Upper lobe of left lung (tissue), 6 donors: ENCODE results near the gene ZCWPW1. TPM values are rescaled to one million over a fixed set of nuclear protein-coding genes. Genes with fewer than 3 reads are reported as not detected.
A peak's percentile ranks its signal among the peaks of the same experiment; 100 is the strongest.

ENCODE experiments used
- ATAC-seq, 2 donors: fragments of 200-7000 bp; cut with Tn5 transposase; one replicate each; pipeline ENCODE4 v1.9.1; 2022; ENCODE audit warnings: mild to moderate bottlenecking in 2 of 2, moderate library complexity in 2 of 2; ENCODE audit not compliant: low FRiP score in 2 of 2
- DNase-seq, 2 donors: peaks; one replicate each; pipeline ENCODE4 v3.0.0-alpha.2; 2019 to 2020
- H3K27ac ChIP-seq, 4 donors: fragments of 200-600 bp; sonication (generic); one replicate each; pipeline ENCODE4 v1.5.1; 2016 to 2019
- H3K27me3 ChIP-seq, 4 donors: fragments of 200-600 bp; sonication (generic); one replicate each; pipeline ENCODE4 v1.5.1; 2017 to 2019
- H3K36me3 ChIP-seq, 4 donors: fragments of 200-600 bp; sonication (generic); one replicate each; pipeline ENCODE4 v1.5.1; 2016 to 2019
- H3K4me1 ChIP-seq, 4 donors: fragments of 200-600 bp; sonication (generic); one replicate each; pipeline ENCODE4 v1.5.1; 2018 to 2019
- H3K4me3 ChIP-seq, 4 donors: fragments of 200-600 bp; sonication (generic); one replicate each; pipeline ENCODE4 v1.5.1; 2017 to 2019; ENCODE audit warnings: mild to moderate bottlenecking in 2 of 4, moderate library complexity in 1 of 4
- H3K9me3 ChIP-seq, 4 donors: fragments of 200-600 bp; sonication (generic); one replicate each; pipeline ENCODE4 v1.5.1; 2018 to 2019
- CTCF ChIP-seq, 6 experiments: fragments of 450-650 bp in 4 of 6; fragments of 200-600 bp in 2 of 6; sonication (generic) in 2 of 6; IDR thresholded peaks; one replicate each; pipeline ENCODE4 v1.5.1; 2016 to 2019; ENCODE audit warnings: antibody characterized with exemption in 6 of 6
- EP300 ChIP-seq, 4 donors: sonication (generic); formaldehyde crosslinking; IDR thresholded peaks; one replicate each; pipeline ENCODE4 v1.5.1; 2017; ENCODE audit warnings: antibody characterized with exemption in 4 of 4, control low read depth in 2 of 4
- POLR2A ChIP-seq, 4 donors: fragments of 450-650 bp; IDR thresholded peaks; one replicate each; pipeline ENCODE4 v1.5.1; 2016 to 2017; ENCODE audit warnings: antibody characterized with exemption in 4 of 4, mild to moderate bottlenecking in 2 of 4
- POLR2AphosphoS5 ChIP-seq, 2 donors: sonication (generic); formaldehyde crosslinking; IDR thresholded peaks; one replicate each; pipeline ENCODE4 v1.5.1; 2017; ENCODE audit warnings: antibody characterized with exemption in 2 of 2
- WGBS, 2 donors: methylation state at CpG; one replicate each; pipeline ENCODE4 v1.1.5; 2017 to 2018; 5-methylcytosine and 5-hydroxymethylcytosine counted together
- total RNA-seq, 6 donors: library from RNA; depleted of rRNA in 4 of 6; stranded (reverse); fragments of >200 nt in 4 of 6; gene quantifications; one replicate each; pipeline versions ENCODE4 v1.1.0 to v1.2.1, GENCODE V29; 2016 to 2021
- donor health status: DM: no; HTN: no; CAD: no; lungs with moderate emphysema.
- donor health status: DM: no; HTN: yes; CAD: no; lungs with severe emphysema.

Gene ZCWPW1
- total RNA-seq, 6 donors from 2014 or later: 3.8 to 6.3 (median 5.2) TPM

- Histone ChIP-seq H3K27ac (no peak overlapping the region), H3K36me3 (peaks cover 5 to 32% (median 26%) of the 10 kb centered on the region in 4 donors), H3K4me1 (peaks cover 28 to 60% (median 39%) of the 10 kb centered on the region in 4 donors), H3K4me3 (no peak overlapping the region), H3K27me3 (no peaks in the 10 kb centered on the region), H3K9me3 (peaks cover 0 to 6% (median 0%) of the 10 kb centered on the region in 4 donors)
- TF ChIP-seq CTCF (IDR thresholded peaks at IDR 0.05): no peak
- DNase-seq: no peak
- 78 to 81% methylated on average over 4 of the region's 4 CpGs for WGBS, 2 donors
- no peak for ATAC-seq
Measured at GRCh38 chr7:100433276-100433591, 4.7 kb upstream of the ZCWPW1 start.

DNA sequence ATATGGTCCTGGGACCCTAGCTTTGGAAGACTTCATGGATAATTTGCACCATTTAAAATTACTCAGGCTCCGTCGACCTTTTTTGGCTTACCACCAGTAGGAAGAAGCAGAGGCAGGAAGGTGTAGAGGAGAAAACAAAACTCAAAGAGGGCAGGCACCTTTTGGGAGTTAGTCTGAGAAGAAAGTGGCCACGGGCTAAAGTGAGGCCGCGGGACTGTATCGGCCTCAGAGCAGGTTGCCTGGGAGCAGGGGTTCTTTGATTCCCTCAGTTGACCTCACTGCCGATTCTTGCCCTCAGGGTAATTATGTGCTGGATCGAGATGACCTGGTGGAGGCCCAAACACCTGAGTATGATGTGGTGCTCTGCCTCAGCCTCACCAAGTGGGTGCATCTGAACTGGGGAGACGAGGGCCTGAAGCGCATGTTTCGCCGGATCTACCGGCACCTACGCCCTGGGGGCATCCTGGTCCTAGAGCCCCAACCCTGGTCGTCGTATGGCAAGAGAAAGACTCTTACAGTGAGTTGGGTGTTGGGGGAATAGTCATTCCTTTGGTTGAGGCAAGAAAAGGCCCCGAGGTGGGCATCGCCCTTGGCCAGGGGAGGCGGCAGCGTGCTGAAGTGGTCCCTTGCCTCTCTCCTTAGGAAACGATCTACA lies 4.2 kb upstream of the ZCWPW1 start:
- peaks cover 31 to 64% (median 40%) of the 10 kb centered on the region in 4 donors for H3K4me1 ChIP-seq
- TF ChIP-seq POLR2AphosphoS5 (IDR thresholded peaks at IDR 0.05): no peak
- no peak for TF ChIP-seq CTCF (IDR thresholded peaks at IDR 0.05)
- TF ChIP-seq POLR2A (IDR thresholded peaks at IDR 0.05): no peak
- TF ChIP-seq EP300 (IDR thresholded peaks at IDR 0.05): no peak
- H3K36me3 ChIP-seq: peaks cover 5 to 32% (median 26%) of the 10 kb centered on the region in 4 donors
- DNase-seq (no peak), ATAC-seq (no peak)
- peaks cover 0 to 6% (median 0%) of the 10 kb centered on the region in 4 donors for H3K9me3 ChIP-seq
- peak overlapping the region in 2 of 4 donors; percentile 27 to 100 for H3K27ac ChIP-seq
- H3K27me3 ChIP-seq: no peaks in the 10 kb centered on the region
- 82 to 88% methylated on average over 17 to 18 of the region's 21 CpGs for WGBS, 2 donors
- no peak overlapping the region for H3K4me3 ChIP-seq

- H3K4me1 ChIP-seq: peaks cover 32 to 67% (median 41%) of the 10 kb centered on the region in 4 donors
- DNase-seq (no peak), ATAC-seq (no peak)
- 86 to 87% methylated on average over 4 of the region's 4 CpGs for WGBS, 2 donors
- H3K36me3 ChIP-seq: peaks cover 5 to 32% (median 26%) of the 10 kb centered on the region in 4 donors
- no peaks in the 10 kb centered on the region for H3K27me3 ChIP-seq
- peaks cover 0 to 6% (median 0%) of the 10 kb centered on the region in 4 donors for H3K9me3 ChIP-seq
- no peak for TF ChIP-seq EP300 (IDR thresholded peaks at IDR 0.05)
- no peak for TF ChIP-seq POLR2A (IDR thresholded peaks at IDR 0.05)
- TF ChIP-seq POLR2AphosphoS5 (IDR thresholded peaks at IDR 0.05): no peak
- TF ChIP-seq CTCF (IDR thresholded peaks at IDR 0.05): no peak
- H3K4me3 ChIP-seq: no peak overlapping the region
- peak overlapping the region in 2 of 4 donors; percentile 27 to 100 for H3K27ac ChIP-seq
Measured at GRCh38 chr7:100432053-100432452, 3.5 kb upstream of the ZCWPW1 start.

DNA sequence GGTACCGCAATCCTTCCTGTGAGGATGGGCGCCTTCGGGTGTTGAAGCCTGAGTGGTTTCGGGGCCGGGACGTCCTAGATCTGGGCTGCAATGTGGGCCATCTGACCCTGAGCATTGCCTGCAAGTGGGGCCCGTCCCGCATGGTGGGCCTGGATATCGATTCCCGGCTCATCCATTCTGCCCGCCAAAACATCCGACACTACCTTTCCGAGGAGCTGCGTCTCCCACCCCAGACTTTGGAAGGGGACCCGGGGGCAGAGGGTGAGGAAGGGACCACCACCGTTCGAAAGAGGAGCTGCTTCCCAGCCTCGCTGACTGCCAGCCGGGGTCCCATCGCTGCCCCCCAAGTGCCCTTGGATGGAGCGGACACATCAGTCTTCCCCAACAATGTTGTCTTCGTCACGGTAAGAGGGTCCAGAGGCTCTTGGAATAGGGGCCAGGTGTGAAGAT lies 2.8 kb upstream of the ZCWPW1 start:
- TF ChIP-seq POLR2AphosphoS5 (IDR thresholded peaks at IDR 0.05) (no peak), EP300 (IDR thresholded peaks at IDR 0.05) (no peak), POLR2A (IDR thresholded peaks at IDR 0.05) (no peak), CTCF (IDR thresholded peaks at IDR 0.05) (no peak)
- ATAC-seq (no peak), DNase-seq (no peak)
- Histone ChIP-seq H3K36me3 (peaks cover 5 to 32% (median 26%) of the 10 kb centered on the region in 4 donors), H3K27me3 (no peaks in the 10 kb centered on the region), H3K4me3 (peak overlapping the region in 3 of 4 donors; percentile 89 to 94 (median 93)), H3K9me3 (peaks cover 0 to 6% (median 0%) of the 10 kb centered on the region in 4 donors), H3K4me1 (peaks cover 32 to 61% (median 39%) of the 10 kb centered on the region in 4 donors), H3K27ac (peak overlapping the region; percentile 20 to 100 (median 99))
- 87 to 89% methylated on average over 14 to 23 of the region's 23 CpGs for WGBS, 2 donors
